Esophagus muscularis mucosa (tissue), 4 donors: ENCODE data around the gene HES1.

Experiments
- EP300 ChIP-seq: sonication (generic); formaldehyde crosslinking; IDR thresholded peaks from one replicate; pipeline ENCODE4 v1.6.1; 2017; ENCODE audit warnings: antibody characterized with exemption
- POLR2A ChIP-seq: fragments of 450-650 bp; IDR thresholded peaks from one replicate; pipeline ENCODE4 v1.6.1; 2017; ENCODE audit warnings: antibody characterized with exemption, moderate library complexity, mild to moderate bottlenecking, low read depth
- POLR2AphosphoS5 ChIP-seq, 2 donors: sonication (generic); formaldehyde crosslinking; IDR thresholded peaks; one replicate each; pipeline ENCODE4 v1.6.1; 2017; ENCODE audit warnings: antibody characterized with exemption in 2 of 2
- TF ChIP-seq, protein P1 (sequence below), 3 experiments: fragments of 200-600 bp in 2 of 3; fragments of 450-650 bp in 1 of 3; sonication (generic) in 2 of 3; IDR thresholded peaks; one replicate each; pipeline ENCODE4 v1.5.1; 2017 to 2019; ENCODE audit warnings: antibody characterized with exemption in 3 of 3, mild to moderate bottlenecking in 2 of 3, moderate library complexity in 1 of 3

DNA sequence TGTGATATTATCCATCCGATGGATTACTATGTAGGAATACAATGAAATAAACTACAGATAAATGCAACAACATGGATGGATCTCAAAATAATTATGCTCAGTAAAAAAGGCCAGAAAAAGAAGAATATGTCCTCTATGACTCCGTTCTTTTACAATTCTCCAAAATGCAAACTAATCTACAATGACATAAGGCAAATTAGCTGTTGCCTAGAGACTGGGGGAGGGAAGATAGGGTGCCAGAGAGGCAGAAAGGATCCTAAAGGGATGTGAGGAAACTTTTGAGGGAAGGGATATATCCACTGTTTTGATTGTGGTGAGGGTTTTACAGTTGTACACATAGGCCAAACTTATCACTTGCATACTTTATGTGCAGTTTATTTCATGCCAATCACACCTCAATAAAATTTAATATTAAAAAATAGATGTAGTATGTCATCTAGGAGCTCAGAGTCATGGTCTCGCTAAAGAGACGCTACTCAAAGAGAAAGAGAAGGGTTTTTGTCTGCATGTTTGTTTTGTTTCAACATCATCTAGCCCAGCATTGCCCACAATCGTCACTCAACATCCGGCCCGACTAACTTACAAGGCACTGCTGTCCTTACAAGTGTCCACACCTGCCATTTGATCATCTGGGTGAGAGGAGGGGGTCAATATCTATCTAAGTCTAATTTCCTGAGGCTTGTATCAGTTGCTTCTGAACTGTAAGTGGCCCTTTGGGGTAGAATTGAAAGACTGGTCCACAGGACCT is 29.5 kb downstream of the HES1 start:
- TF ChIP-seq, protein P1, sequence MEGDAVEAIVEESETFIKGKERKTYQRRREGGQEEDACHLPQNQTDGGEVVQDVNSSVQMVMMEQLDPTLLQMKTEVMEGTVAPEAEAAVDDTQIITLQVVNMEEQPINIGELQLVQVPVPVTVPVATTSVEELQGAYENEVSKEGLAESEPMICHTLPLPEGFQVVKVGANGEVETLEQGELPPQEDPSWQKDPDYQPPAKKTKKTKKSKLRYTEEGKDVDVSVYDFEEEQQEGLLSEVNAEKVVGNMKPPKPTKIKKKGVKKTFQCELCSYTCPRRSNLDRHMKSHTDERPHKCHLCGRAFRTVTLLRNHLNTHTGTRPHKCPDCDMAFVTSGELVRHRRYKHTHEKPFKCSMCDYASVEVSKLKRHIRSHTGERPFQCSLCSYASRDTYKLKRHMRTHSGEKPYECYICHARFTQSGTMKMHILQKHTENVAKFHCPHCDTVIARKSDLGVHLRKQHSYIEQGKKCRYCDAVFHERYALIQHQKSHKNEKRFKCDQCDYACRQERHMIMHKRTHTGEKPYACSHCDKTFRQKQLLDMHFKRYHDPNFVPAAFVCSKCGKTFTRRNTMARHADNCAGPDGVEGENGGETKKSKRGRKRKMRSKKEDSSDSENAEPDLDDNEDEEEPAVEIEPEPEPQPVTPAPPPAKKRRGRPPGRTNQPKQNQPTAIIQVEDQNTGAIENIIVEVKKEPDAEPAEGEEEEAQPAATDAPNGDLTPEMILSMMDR (IDR thresholded peaks at IDR 0.05), result no peak
- TF ChIP-seq POLR2A (no peak), POLR2AphosphoS5 (IDR thresholded peaks at IDR 0.05) (no peak), EP300 (no peak)
